B cell (primary cell): Measurements from ENCODE around the gene ZNF41.

Experiments used
- CTCF ChIP-seq: fragments of 200-600 bp; IDR thresholded peaks from one replicate; pipeline ENCODE4 v1.8.0; 2022; ENCODE audit warnings: antibody characterized with exemption, mild to moderate bottlenecking
- EZH2 ChIP-seq: IDR thresholded peaks from 2 replicates; pipeline ENCODE4 v1.6.1; 2012; ENCODE audit warnings: borderline replicate concordance, low read depth, mild to moderate bottlenecking, moderate library complexity, low read length; ENCODE audit not compliant: insufficient read depth, poor library complexity, severe bottlenecking

GRCh38 chrX:47498411-47498810 is 15.4 kb upstream of the ZNF41 start:
- TF ChIP-seq CTCF: no peak
- TF ChIP-seq EZH2: no peak
